HEK293T (cell line): ENCODE measurements around the gene CLCF1.

Experiments
- CTCF ChIA-PET: fragments of 350-600 bp; formaldehyde crosslinking; extraction: SDS; loops from one replicate; lab custom pipeline; 2021; ENCODE audit warnings: antibody characterized with exemption, inconsistent platforms; lab: Yijun Ruan, JAX
- POLR2A ChIA-PET: fragments of 350-600 bp; formaldehyde crosslinking; extraction: SDS; loops from one replicate; lab custom pipeline; 2020; ENCODE audit warnings: antibody characterized with exemption, inconsistent platforms; lab: Yijun Ruan, JAX
- DNase-seq: peaks from one replicate; pipeline ENCODE4 v3.0.0; 2012; ENCODE audit warnings: mixed read lengths; ENCODE audit errors: extremely low spot score
- ARNT ChIP-seq: fragments of 450-650 bp; IDR thresholded peaks from 2 replicates; pipeline ENCODE4 v1.6.1; 2017; ENCODE audit warnings: mild to moderate bottlenecking
- BHLHE40 ChIP-seq: fragments of 450-650 bp; IDR thresholded peaks from 2 replicates; pipeline ENCODE4 v1.6.1; 2016; ENCODE audit warnings: mild to moderate bottlenecking, moderate library complexity, borderline replicate concordance
- CTBP1 ChIP-seq: fragments of 450-650 bp; IDR thresholded peaks from 2 replicates; pipeline ENCODE4 v1.6.1; 2016; ENCODE audit warnings: borderline replicate concordance
- ELF4 ChIP-seq: fragments of 450-650 bp; IDR thresholded peaks from 2 replicates; pipeline ENCODE4 v1.6.1; 2017; ENCODE audit warnings: antibody characterized with exemption
- FOXA1 ChIP-seq: fragments of 450-650 bp; IDR thresholded peaks from 2 replicates; pipeline ENCODE4 v1.6.1; 2016; ENCODE audit warnings: mild to moderate bottlenecking
- FOXK2 ChIP-seq: fragments of 450-650 bp; IDR thresholded peaks from 2 replicates; pipeline ENCODE4 v1.6.1; 2016; ENCODE audit warnings: mild to moderate bottlenecking
- FOXM1 ChIP-seq: fragments of 450-650 bp; IDR thresholded peaks from 2 replicates; pipeline ENCODE4 v1.6.1; 2017; ENCODE audit warnings: mild to moderate bottlenecking, borderline replicate concordance
- HDGF ChIP-seq: fragments of 450-650 bp; IDR thresholded peaks from 2 replicates; pipeline ENCODE4 v1.6.1; 2017; ENCODE audit warnings: antibody characterized with exemption, borderline replicate concordance
- L3MBTL2 ChIP-seq: fragments of 450-650 bp; conservative IDR thresholded peaks from 2 replicates; pipeline ENCODE4 v1.6.1; 2016; ENCODE audit warnings: mild to moderate bottlenecking
- LEF1 ChIP-seq: fragments of 450-650 bp; IDR thresholded peaks from 2 replicates; pipeline ENCODE4 v1.6.1; 2017; ENCODE audit warnings: mild to moderate bottlenecking, borderline replicate concordance
- NFRKB ChIP-seq: fragments of 450-650 bp; IDR thresholded peaks from 2 replicates; pipeline ENCODE4 v1.6.1; 2016; ENCODE audit warnings: mild to moderate bottlenecking, moderate library complexity
- SP1 ChIP-seq: fragments of 450-650 bp; IDR thresholded peaks from 2 replicates; pipeline ENCODE4 v1.6.1; 2017
- SUZ12 ChIP-seq: fragments of 450-650 bp; IDR thresholded peaks from 2 replicates; pipeline ENCODE4 v1.6.1; 2016; ENCODE audit warnings: mild to moderate bottlenecking
- TARDBP ChIP-seq: fragments of 450-650 bp; IDR thresholded peaks from 2 replicates; pipeline ENCODE4 v1.6.1; 2016
- ZNF384 ChIP-seq: fragments of 450-650 bp; IDR thresholded peaks from 2 replicates; pipeline ENCODE4 v1.6.1; 2016
- TF ChIP-seq, protein P1 (sequence below): fragments of 450-650 bp; IDR thresholded peaks from 2 replicates; pipeline ENCODE4 v1.6.1; 2016

The CLCF1 gene

DNA sequence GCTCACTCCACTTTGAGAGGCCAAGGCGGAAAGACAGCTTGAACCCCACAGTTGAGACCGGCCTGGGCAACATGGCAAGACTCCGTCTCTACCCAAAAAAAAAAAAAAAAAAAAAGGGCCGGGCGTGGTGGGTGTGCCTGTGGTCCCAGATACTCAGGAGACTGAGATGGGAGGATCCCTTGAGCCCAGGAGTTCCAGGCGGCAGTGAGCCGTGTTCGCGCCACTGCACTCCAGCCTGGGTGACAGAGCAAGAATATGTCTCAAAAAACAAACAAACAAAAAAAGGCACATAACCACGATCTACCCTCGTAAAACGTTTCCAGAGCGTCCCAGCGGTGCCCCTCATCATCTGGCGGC, 17.5 kb upstream of the CLCF1 start:
- no peak for DNase-seq
- no peak for TF ChIP-seq HDGF
- no peak for TF ChIP-seq LEF1
- TF ChIP-seq NFRKB = no peak
- no peak for TF ChIP-seq FOXK2
- TF ChIP-seq, protein P1, sequence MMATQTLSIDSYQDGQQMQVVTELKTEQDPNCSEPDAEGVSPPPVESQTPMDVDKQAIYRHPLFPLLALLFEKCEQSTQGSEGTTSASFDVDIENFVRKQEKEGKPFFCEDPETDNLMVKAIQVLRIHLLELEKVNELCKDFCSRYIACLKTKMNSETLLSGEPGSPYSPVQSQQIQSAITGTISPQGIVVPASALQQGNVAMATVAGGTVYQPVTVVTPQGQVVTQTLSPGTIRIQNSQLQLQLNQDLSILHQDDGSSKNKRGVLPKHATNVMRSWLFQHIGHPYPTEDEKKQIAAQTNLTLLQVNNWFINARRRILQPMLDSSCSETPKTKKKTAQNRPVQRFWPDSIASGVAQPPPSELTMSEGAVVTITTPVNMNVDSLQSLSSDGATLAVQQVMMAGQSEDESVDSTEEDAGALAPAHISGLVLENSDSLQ = no peak
- no peak for TF ChIP-seq CTBP1
- TF ChIP-seq BHLHE40 = no peak
- no peak for TF ChIP-seq ELF4
- no peak for TF ChIP-seq L3MBTL2
- no peak for TF ChIP-seq FOXA1
- TF ChIP-seq SUZ12 = no peak
- ChIA-PET CTCF (interaction anchor here (2.0 kb wide), 1 partner anchor 8 kb away, joined by 8 read pairs; no protein-coding TSS in a partner anchor), POLR2A (interaction anchor here (1.3 to 2.7 kb wide), 6 partner anchors 9 to 53 kb away, joined by 3 to 50 read pairs (median 8); partner anchors contain the start of genes PPP1CA and RPS6KB2)

DNA sequence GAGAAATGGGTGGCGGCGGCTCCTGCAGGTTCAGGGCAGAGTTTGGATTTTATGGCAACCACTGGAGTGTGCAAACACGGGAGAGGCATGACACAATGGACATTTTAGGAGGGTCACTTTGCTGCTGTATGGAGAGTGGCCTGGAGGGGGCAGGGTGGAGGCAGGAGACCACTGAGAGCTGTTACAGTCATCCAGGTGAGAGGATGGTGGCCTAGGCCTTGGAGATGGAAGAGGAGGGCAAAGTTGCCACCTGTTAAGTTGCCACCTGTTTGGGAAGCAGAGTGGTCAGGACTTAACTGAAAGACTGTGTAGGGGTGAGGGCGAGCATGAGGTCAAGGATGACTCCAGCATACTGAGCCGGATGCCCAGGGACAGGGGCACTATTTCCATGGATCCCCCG, 16.1 kb upstream of the CLCF1 start:
- CTCF ChIA-PET = interaction anchor here (0.6 to 1.3 kb wide), 4 partner anchors 12 to 32 kb away, joined by 3 to 5 read pairs (median 4); no protein-coding TSS in a partner anchor
- peak; percentile 65 for DNase-seq
- POLR2A ChIA-PET = interaction anchor here (0.6 to 1.6 kb wide), 3 partner anchors 8 to 20 kb away, joined by 3 read pairs; partner anchors contain the start of gene PPP1CA
- TF ChIP-seq FOXA1 (no peak), SP1 (no peak), TARDBP (no peak), CTBP1 (no peak), ELF4 (no peak), L3MBTL2 (no peak), ZNF384 (no peak), FOXM1 (no peak), HDGF (no peak), NFRKB (no peak), BHLHE40 (no peak), ARNT (no peak), SUZ12 (no peak), LEF1 (no peak), FOXK2 (no peak)
- TF ChIP-seq, protein P1 = no peak

DNA sequence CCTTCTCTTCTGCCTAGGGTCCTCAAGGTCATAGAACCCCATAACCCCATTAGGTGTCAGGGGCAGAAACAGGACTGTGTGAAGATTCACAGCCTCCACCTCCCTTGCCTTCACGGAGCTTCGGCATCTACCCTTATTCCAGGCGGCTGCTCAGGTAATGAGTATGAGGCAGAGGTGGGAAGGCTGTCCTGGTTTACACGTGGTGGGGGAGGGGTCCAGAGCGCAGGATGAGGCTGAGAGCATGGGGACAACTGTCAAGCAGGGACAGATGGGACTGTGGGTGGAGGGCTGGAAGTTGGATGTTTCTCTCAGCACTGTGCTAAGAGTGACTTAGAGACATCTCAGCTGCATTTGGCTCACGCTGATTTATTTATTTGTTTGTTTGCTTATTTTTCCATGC, 14.1 kb upstream of the CLCF1 start:
- DNase-seq = no peak
- CTCF ChIA-PET = interaction anchor here (12.7 kb wide), 1 partner anchor 33 kb away, joined by 182 read pairs; the partner anchor contains the start of gene POLD4
- POLR2A ChIA-PET = interaction anchor here (1.2 kb wide), 1 partner anchor 35 kb away, joined by 4 read pairs; the partner anchor contains the start of gene POLD4
- no peak for TF ChIP-seq HDGF
- no peak for TF ChIP-seq FOXM1
- no peak for TF ChIP-seq TARDBP
- no peak for TF ChIP-seq BHLHE40
- no peak for TF ChIP-seq NFRKB
- no peak for TF ChIP-seq L3MBTL2
- no peak for TF ChIP-seq CTBP1
- no peak for TF ChIP-seq ELF4
- TF ChIP-seq, protein P1 = no peak
- no peak for TF ChIP-seq SP1

DNA sequence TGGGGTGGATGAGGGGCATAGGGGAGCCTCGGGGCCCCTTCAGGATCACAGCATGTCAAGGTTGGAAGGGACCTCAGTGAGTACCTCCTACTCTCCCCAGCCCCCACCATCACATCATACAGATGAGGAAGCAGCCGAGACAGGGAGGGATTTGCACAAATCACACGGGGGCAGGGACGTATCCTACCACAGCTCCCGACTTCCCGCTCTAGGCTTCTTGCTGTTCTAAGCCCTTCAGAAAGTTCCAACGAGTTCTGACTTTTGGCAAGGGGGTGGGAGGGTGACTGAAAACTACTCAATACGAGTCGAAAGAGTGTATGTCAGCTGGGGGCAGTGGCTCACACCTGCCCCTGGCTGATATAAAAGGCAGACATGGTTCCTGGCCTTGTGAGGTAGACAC, 13.7 kb upstream of the CLCF1 start:
- no peak for TF ChIP-seq FOXA1
- TF ChIP-seq, protein P1 = no peak
- no peak for TF ChIP-seq NFRKB
- no peak for TF ChIP-seq ZNF384
- TF ChIP-seq ELF4 = no peak
- TF ChIP-seq FOXM1 = no peak
- no peak for TF ChIP-seq L3MBTL2
- TF ChIP-seq LEF1 = no peak
- no peak for TF ChIP-seq SP1
- TF ChIP-seq ARNT = no peak
- no peak for TF ChIP-seq FOXK2
- TF ChIP-seq SUZ12 = no peak

DNA sequence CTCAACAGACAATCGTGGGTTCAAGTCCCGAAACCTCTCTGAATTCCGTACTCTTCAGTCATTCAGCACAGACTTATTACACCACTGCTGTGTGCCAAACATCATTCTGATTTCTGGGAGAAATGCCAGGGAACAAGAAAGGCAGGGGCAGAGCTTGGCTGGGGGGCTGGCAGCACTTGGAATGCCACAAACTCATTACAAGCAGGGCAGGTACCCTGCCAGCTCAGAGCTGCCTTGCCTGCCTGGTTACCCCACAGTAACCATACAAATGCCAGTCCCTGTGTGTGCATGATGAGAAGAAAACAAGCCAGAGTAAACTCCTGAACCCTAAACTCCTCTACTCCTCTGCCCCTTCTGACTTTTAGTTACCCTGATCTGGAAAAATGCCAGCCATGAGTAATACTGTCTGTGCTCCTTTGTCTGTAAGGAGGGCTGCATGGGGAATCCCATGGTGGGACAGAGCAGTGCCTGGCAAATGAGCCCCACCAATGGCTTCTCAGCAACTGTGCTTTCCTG, 11.5 kb upstream of the CLCF1 start:
- POLR2A ChIA-PET = interaction anchor here (0.7 kb wide), 1 partner anchor 11 kb away, joined by 4 read pairs; the partner anchor contains the start of gene CLCF1
- CTCF ChIA-PET = interaction anchor here (1.0 to 12.7 kb wide), 3 partner anchors 12 to 39 kb away, joined by 3 to 182 read pairs (median 5); partner anchors contain the start of genes CLCF1 and POLD4
- TF ChIP-seq FOXK2 (no peak), TARDBP (no peak), NFRKB (no peak), BHLHE40 (no peak), ARNT (no peak), FOXA1 (no peak), CTBP1 (no peak), FOXM1 (no peak), ELF4 (no peak), SUZ12 (no peak)
- TF ChIP-seq, protein P1 = no peak
- no peak for DNase-seq

More for the DNA sequence above, 13.7 kb upstream of the CLCF1 start:
- ChIA-PET CTCF (interaction anchor here (12.7 kb wide), 1 partner anchor 33 kb away, joined by 182 read pairs; the partner anchor contains the start of gene POLD4), POLR2A (interaction anchor here (1.1 to 1.2 kb wide), 2 partner anchors 15 to 34 kb away, joined by 3 to 4 read pairs; partner anchors contain the start of genes POLD4 and PPP1CA)
- DNase-seq = no peak
